NT2/D1 (cell line): ENCODE results near the gene MOCS2.

Experiments
- YY1 ChIP-seq: IDR thresholded peaks from 2 replicates; pipeline ENCODE4 v1.6.1; 2011; ENCODE audit not compliant: insufficient read length, insufficient read depth
- ZNF274 ChIP-seq: IDR thresholded peaks from 2 replicates; pipeline ENCODE4 v1.6.1; 2011; ENCODE audit warnings: mild to moderate bottlenecking, low read depth, low read length

DNA sequence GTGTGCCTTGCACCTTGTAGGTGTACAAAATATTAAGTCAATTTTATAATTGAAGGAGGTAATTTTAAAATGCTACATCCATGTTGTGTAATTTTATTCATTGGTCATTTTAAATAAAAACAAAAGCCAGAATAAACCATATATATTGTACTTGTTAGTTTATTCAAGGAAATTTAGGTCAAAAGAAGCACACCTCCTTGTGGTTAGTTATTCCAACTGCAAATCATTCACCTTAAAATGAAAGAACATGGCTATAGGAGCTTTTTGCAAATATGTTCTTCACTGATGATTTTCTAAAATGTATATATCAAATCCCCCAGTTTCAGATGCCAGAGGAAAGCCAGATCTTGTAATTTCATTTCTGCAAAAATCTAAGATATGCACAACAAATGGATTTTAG lies 5.4 kb upstream of the MOCS2 start:
- TF ChIP-seq YY1 (no peak), ZNF274 (no peak)
